ENCODE results near the gene NPAS2.

NPAS2 gene

GRCh38 chr2:100888601-100889000 lies 68.7 kb downstream of the NPAS2 start:
- DNase-seq: no peak

- no peak for DNase-seq
These were observed 69.3 kb downstream of the NPAS2 start for GRCh38 chr2:100889286-100889685.

GRCh38 chr2:100891906-100892642 lies 72.1 kb downstream of the NPAS2 start:
- DNase-seq: no peak

GRCh38 chr2:100893392-100894104 lies 73.6 kb downstream of the NPAS2 start:
- no peak for DNase-seq

- DNase-seq: no peak
These were observed 74.3 kb downstream of the NPAS2 start for GRCh38 chr2:100894105-100894795.

- DNase-seq: no peak
These were observed 74.8 kb downstream of the NPAS2 start for GRCh38 chr2:100894796-100895156.

GRCh38 chr2:100895402-100895801 lies 75.5 kb downstream of the NPAS2 start:
- DNase-seq: no peak

GRCh38 chr2:100895934-100896685 lies 76.2 kb downstream of the NPAS2 start:
- DNase-seq: no peak

- DNase-seq: no peak
These were observed 78.2 kb downstream of the NPAS2 start for GRCh38 chr2:100898035-100898665.

- no peak for DNase-seq
These were observed 80.3 kb downstream of the NPAS2 start for GRCh38 chr2:100900156-100900795.

GRCh38 chr2:100902817-100903405 lies 83.0 kb downstream of the NPAS2 start:
- DNase-seq: no peak

GRCh38 chr2:100903534-100904258 lies 83.8 kb downstream of the NPAS2 start:
- no peak for DNase-seq

GRCh38 chr2:100905132-100905805 lies 85.3 kb downstream of the NPAS2 start:
- DNase-seq: no peak

- DNase-seq: no peak
These were observed 86.2 kb downstream of the NPAS2 start for GRCh38 chr2:100906131-100906530.

- DNase-seq: no peak
These were observed 86.7 kb downstream of the NPAS2 start for GRCh38 chr2:100906679-100907078.

- no peak for DNase-seq
These were observed 87.9 kb downstream of the NPAS2 start for GRCh38 chr2:100907832-100908231.

GRCh38 chr2:100909534-100910081 lies 89.7 kb downstream of the NPAS2 start:
- DNase-seq: no peak

- no peak for DNase-seq
These were observed 90.2 kb downstream of the NPAS2 start for GRCh38 chr2:100910111-100910510.

- no peak for DNase-seq
These were observed 99.4 kb downstream of the NPAS2 start for GRCh38 chr2:100919316-100919715.

GRCh38 chr2:100921685-100922161 lies 101.8 kb downstream of the NPAS2 start:
- no peak for DNase-seq

Measured in CD4-positive, alpha-beta T cell treated with Interferon alpha-2 for 1 hour (primary cell).